GM10847 (cell line): ENCODE data around the gene TRPC3.

Experiments used
- POLR2A ChIP-seq: IDR thresholded peaks from 2 replicates; pipeline ENCODE4 v1.6.1; 2011; ENCODE audit not compliant: insufficient read length; ENCODE audit errors: extremely low read depth

The TRPC3 gene

DNA sequence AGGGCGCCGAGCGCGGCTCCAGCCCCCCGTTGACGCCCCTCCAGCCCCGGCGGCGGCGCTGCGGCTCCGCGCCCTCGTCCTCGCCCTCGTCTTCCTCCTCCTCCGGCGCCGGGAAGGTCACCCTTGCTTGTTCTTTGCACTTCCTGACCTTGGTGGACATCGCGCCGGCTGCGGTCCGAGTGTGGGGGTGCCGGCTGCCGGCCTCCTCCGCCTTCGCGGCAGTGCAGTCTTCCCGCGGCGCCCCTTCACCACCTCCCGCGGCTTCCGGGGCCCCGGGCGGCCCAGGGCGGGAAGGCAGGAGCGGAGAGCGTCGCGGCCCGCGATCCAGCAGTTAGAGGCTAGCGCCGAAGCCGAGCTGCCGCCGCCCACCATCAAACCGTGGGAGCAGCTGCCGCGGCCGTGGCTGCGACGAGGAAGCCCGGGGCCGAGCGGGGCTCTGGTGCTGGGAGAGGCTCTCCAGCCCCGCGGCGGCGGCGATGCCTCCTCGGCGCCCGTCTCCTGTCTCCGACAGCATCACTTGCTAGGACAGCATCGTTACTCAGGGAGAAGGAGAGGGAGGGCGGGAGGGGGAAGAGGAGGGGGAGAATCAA, at the start of gene TRPC3:
TSS of gene TRPC3 (minus strand) at position 540 of the 590 bp plus-strand sequence. CDS start at position 160, 380 bp downstream.
- TF ChIP-seq POLR2A, result no peak

- TF ChIP-seq POLR2A, result no peak
Observed at GRCh38 chr4:122000849-122001248, 49.0 kb upstream of the TRPC3 start.

DNA sequence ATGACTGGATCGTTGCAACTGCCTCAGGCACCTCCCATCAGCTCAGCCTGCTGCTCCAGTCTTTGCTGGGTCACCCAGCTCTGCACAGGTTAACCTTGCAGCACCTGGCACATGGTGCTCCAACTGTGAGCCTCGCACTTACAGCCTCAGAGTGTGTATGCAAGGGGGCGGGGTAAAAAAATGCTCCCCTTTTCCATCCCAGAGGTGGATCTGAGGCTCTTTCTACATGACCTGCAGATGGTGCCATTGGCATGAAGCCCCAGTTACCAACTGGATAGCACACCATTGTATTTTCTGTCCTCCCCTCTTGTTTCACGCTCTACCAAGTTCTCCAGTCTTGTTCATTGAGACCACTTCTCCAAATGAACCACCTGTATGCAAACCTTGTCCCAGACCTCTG, 46.2 kb upstream of the TRPC3 start:
- no peak for TF ChIP-seq POLR2A

- TF ChIP-seq POLR2A, result no peak
Observed at GRCh38 chr4:121995790-121996537, 44.1 kb upstream of the TRPC3 start.

GRCh38 chr4:121991968-121992367, 40.1 kb upstream of the TRPC3 start:
- TF ChIP-seq POLR2A, result no peak

- TF ChIP-seq POLR2A, result no peak
Observed at GRCh38 chr4:121990489-121990888, 38.6 kb upstream of the TRPC3 start.

- TF ChIP-seq POLR2A, result no peak
Observed at GRCh38 chr4:121989715-121990114, 37.9 kb upstream of the TRPC3 start.

DNA sequence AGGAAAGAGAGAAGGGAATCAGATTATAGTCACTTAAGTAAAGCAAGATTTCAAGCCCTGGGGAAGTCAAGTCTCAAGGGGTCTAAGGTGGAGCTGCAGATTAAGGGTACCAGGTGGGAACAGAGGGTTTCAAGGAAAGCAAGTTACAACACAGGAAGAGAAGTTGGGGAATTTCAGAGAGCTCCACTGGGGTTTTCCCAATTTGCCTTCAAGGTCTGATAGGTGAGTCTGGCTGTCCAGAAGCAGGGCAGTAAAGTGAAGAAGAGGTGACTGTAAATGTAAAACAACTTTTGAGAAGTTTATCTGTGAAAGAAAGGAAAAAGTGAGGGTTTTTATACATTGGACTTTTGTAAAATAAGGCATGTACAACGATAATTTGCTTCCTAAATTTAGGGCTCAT, 37.1 kb upstream of the TRPC3 start:
- no peak for TF ChIP-seq POLR2A

DNA sequence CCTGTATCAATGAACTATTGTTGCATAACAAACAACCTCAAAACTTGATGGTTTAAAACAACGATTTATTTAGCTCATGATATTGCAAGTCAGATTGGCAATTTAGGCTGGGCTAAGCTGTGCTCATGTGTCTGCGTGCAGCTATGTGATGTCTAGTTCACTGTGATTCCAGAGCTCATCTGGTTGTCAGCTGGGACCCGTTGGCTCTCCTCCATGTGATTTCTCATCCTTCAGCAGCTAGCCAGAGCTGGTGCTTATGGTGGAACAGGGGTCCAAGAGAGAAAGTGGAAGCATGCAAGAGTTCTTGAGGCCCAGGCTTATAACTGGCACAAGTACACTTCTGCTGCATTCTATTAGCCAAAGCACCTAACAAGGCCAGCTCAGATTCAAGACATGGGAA, 28.8 kb upstream of the TRPC3 start:
- no peak for TF ChIP-seq POLR2A

DNA sequence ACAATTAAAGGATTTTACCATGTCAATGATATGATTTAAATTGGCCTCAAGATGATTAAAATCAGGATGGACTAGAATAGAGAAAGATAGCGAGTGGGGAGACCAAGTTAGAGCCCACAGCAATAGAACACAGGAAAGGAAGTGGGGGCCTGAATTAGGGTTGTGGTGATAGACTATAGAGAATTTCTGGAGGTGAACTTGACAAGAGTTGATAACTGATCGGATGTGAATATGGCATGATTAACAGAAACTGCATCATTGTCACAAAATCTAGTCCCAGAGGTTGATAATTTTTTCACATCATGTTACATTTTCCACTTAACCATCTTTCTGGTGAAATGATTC, 26.3 kb upstream of the TRPC3 start:
- no peak for TF ChIP-seq POLR2A

DNA sequence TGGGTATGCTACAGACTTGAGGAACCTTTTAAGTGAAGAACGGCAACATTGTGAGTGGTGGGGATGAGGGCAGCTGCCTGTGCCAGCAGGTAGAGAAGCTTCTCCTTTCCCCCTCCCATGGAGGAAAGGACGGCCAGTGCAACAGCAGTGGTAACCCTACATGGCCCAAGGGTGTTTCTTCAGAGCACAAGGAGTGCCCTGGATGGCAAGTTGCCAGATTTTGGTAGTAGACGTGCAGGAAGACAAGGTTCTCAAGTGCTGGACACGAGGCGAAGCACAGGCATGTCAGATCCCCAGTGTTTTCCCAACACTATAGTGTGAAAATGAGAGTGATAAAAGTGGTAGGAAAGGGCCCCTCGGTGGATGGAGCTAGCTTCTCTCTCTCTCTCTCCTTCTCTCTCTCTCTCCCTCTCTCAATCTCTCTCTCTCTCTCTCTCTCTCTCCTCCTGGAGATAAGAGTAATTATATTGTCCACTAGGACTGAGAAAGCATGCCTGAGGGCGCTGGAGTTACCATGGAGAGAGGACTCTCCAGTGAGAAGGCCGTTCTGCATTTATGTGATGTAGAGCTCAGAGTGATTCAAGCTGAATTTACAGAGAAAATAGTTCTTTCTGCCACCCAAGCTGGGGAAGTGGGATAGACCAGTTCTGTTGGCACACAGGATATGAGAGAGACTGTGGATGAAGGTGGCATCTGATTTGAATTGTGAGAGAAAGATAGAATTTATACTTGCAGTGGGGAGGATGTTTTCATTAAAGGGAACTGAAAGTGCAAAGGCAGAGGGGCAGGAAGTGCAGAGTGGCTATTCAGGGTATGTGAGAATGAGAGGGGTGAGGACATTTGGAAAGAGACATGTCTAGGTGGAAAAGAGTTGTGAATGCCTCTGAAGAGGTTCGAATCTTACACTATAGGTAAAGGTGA, 25.7 kb upstream of the TRPC3 start:
- TF ChIP-seq POLR2A, result no peak

GRCh38 chr4:121975784-121976183, 23.9 kb upstream of the TRPC3 start:
- no peak for TF ChIP-seq POLR2A

- TF ChIP-seq POLR2A, result no peak
Observed at GRCh38 chr4:121973816-121974215, 22.0 kb upstream of the TRPC3 start.

GRCh38 chr4:121968859-121969258, 17.0 kb upstream of the TRPC3 start:
- no peak for TF ChIP-seq POLR2A

DNA sequence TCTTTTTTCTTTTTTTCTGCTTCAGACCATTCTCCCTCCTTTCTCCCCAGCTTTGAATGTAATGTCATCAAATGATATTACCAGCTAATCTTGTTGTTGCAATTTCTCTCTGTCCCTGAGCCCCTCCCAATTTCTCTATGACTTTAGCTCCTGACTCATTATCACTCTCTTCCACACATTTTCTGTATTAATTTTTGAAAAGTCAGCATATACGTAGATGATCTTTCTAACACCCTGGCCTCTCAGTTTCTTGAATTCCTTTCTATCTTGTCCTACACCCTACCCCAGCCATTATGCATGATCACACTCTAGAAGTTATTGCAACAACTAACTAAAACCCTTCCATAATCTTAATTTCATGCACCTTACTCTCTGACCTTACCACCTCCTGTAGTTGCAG, 13.1 kb upstream of the TRPC3 start:
- TF ChIP-seq POLR2A, result no peak

DNA sequence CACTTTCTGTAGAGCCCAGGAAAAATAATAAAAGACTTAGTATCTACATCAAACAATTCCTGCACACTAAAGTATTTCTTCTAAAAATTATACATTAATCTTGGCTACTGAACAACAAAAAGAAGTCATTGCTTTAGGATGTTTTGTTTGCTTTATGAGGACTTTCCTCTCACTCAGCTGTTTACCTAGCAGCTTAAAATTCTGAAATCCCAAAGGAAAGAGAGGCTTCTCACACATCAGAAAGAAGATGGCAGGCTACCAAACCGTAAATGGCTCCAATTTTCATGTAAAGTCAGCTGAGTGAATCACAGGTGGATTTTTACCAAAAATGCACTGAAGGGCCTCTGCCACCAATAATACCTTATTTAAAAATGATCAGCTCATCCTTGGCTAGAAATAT, 9.0 kb upstream of the TRPC3 start:
- no peak for TF ChIP-seq POLR2A
